HEK293T (cell line): ENCODE measurements around the gene SLC16A12.

Source experiments
- ARNT ChIP-seq: fragments of 450-650 bp; IDR thresholded peaks from 2 replicates; pipeline ENCODE4 v1.6.1; 2017; ENCODE audit warnings: mild to moderate bottlenecking
- BHLHE40 ChIP-seq: fragments of 450-650 bp; IDR thresholded peaks from 2 replicates; pipeline ENCODE4 v1.6.1; 2016; ENCODE audit warnings: mild to moderate bottlenecking, moderate library complexity, borderline replicate concordance
- ELF4 ChIP-seq: fragments of 450-650 bp; IDR thresholded peaks from 2 replicates; pipeline ENCODE4 v1.6.1; 2017; ENCODE audit warnings: antibody characterized with exemption
- FOXA1 ChIP-seq: fragments of 450-650 bp; IDR thresholded peaks from 2 replicates; pipeline ENCODE4 v1.6.1; 2016; ENCODE audit warnings: mild to moderate bottlenecking
- FOXM1 ChIP-seq: fragments of 450-650 bp; IDR thresholded peaks from 2 replicates; pipeline ENCODE4 v1.6.1; 2017; ENCODE audit warnings: mild to moderate bottlenecking, borderline replicate concordance
- HDGF ChIP-seq: fragments of 450-650 bp; IDR thresholded peaks from 2 replicates; pipeline ENCODE4 v1.6.1; 2017; ENCODE audit warnings: antibody characterized with exemption, borderline replicate concordance
- L3MBTL2 ChIP-seq: fragments of 450-650 bp; conservative IDR thresholded peaks from 2 replicates; pipeline ENCODE4 v1.6.1; 2016; ENCODE audit warnings: mild to moderate bottlenecking
- LEF1 ChIP-seq: fragments of 450-650 bp; IDR thresholded peaks from 2 replicates; pipeline ENCODE4 v1.6.1; 2017; ENCODE audit warnings: mild to moderate bottlenecking, borderline replicate concordance
- NFRKB ChIP-seq: fragments of 450-650 bp; IDR thresholded peaks from 2 replicates; pipeline ENCODE4 v1.6.1; 2016; ENCODE audit warnings: mild to moderate bottlenecking, moderate library complexity
- SP1 ChIP-seq: fragments of 450-650 bp; IDR thresholded peaks from 2 replicates; pipeline ENCODE4 v1.6.1; 2017
- SUZ12 ChIP-seq: fragments of 450-650 bp; IDR thresholded peaks from 2 replicates; pipeline ENCODE4 v1.6.1; 2016; ENCODE audit warnings: mild to moderate bottlenecking
- TARDBP ChIP-seq: fragments of 450-650 bp; IDR thresholded peaks from 2 replicates; pipeline ENCODE4 v1.6.1; 2016
- ZNF384 ChIP-seq: fragments of 450-650 bp; IDR thresholded peaks from 2 replicates; pipeline ENCODE4 v1.6.1; 2016

DNA sequence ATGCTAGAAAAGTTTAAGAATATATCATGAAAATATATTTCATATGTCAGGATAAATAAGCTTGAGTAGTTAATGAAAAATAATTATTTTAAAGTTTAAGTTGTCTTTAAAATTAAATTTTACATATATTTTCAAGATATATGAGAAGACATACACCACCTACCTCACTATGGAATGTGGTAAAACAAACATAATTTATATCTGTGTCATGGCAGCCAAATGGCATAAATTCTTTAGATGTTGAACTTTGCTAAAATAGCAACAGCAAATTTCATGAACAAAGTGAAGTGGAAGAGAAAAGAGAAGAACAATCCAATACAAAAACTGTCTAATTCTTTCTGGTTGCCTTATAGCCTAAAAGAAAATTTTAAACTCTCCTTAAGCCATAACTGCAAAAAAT, 39.6 kb upstream of the SLC16A12 start:
- TF ChIP-seq LEF1 (no peak), SUZ12 (no peak), NFRKB (no peak), FOXA1 (no peak), HDGF (no peak), BHLHE40 (no peak), SP1 (no peak), TARDBP (no peak), FOXM1 (no peak), ZNF384 (no peak), ARNT (no peak), ELF4 (no peak), L3MBTL2 (no peak)
